ENCODE data around the gene NUFIP1. TPM values are rescaled to one million over a fixed set of nuclear protein-coding genes. Genes with fewer than 3 reads are reported as not detected.

NUFIP1 gene
- total RNA-seq, 1 experiment from 2014 or later = 7.3 TPM

GRCh38 chr13:44920013-44920412 is 69.3 kb downstream of the NUFIP1 start:
- H3K4me1 ChIP-seq (ENCODE audit: low read length) = peaks cover 11% of the 10 kb centered on the region
- H3K4me3 ChIP-seq (ENCODE audit: low read length) = no peak overlapping the region
- no peaks in the 10 kb centered on the region for H3K79me2 ChIP-seq (ENCODE audit: low read length)
- H3K9ac ChIP-seq (ENCODE audit: low read length) = no peak overlapping the region
- H3K27ac ChIP-seq (ENCODE audit: low read length) = no peak overlapping the region
- H2AFZ ChIP-seq (ENCODE audit: low read length) = no peak overlapping the region
- no peaks in the 10 kb centered on the region for H3K27me3 ChIP-seq (ENCODE audit: low read length)
- no peak for DNase-seq
- no peaks in the 10 kb centered on the region for H3K9me3 ChIP-seq (ENCODE audit: low read length)
- no peaks in the 10 kb centered on the region for H3K36me3 ChIP-seq (ENCODE audit: insufficient read depth, low read length)
- H4K20me1 ChIP-seq (ENCODE audit: insufficient read depth, low read depth, low read length) = no peaks in the 10 kb centered on the region
- no peak overlapping the region for H3K4me2 ChIP-seq (ENCODE audit: low read depth, low read length, poor library complexity, severe bottlenecking)
- no peaks in the 10 kb centered on the region for H3K9me2 ChIP-seq (replicated peaks; ENCODE audit: insufficient read depth, low read length)

GRCh38 chr13:44919104-44919804 is 70.0 kb downstream of the NUFIP1 start:
- 0 out of 2 replicates have a peak overlapping the region, but pooled peaks have one; percentile 98 for H2AFZ ChIP-seq (ENCODE audit: low read length)
- H3K9me2 ChIP-seq (replicated peaks; ENCODE audit: insufficient read depth, low read length) = no peaks in the 10 kb centered on the region
- peak overlapping the region; percentile 79 for H3K9ac ChIP-seq (ENCODE audit: low read length)
- H3K27me3 ChIP-seq (ENCODE audit: low read length) = no peaks in the 10 kb centered on the region
- H3K79me2 ChIP-seq (ENCODE audit: low read length) = no peaks in the 10 kb centered on the region
- H3K36me3 ChIP-seq (ENCODE audit: insufficient read depth, low read length) = no peaks in the 10 kb centered on the region
- no peaks in the 10 kb centered on the region for H3K9me3 ChIP-seq (ENCODE audit: low read length)
- H4K20me1 ChIP-seq (ENCODE audit: insufficient read depth, low read depth, low read length) = no peaks in the 10 kb centered on the region
- H3K4me3 ChIP-seq (ENCODE audit: low read length) = peak overlapping the region; percentile 76
- H3K27ac ChIP-seq (ENCODE audit: low read length) = no peak overlapping the region
- no peak for DNase-seq
- peak overlapping the region; percentile 90 for H3K4me2 ChIP-seq (ENCODE audit: low read depth, low read length, poor library complexity, severe bottlenecking)
- peaks cover 11% of the 10 kb centered on the region for H3K4me1 ChIP-seq (ENCODE audit: low read length)

GRCh38 chr13:44918326-44919103 is 70.8 kb downstream of the NUFIP1 start:
- Histone ChIP-seq H3K79me2 (ENCODE audit: low read length) (no peaks in the 10 kb centered on the region), H2AFZ (ENCODE audit: low read length) (peak overlapping the region; percentile 98), H3K4me3 (ENCODE audit: low read length) (peak overlapping the region; percentile 76), H4K20me1 (ENCODE audit: insufficient read depth, low read depth, low read length) (no peaks in the 10 kb centered on the region), H3K9ac (ENCODE audit: low read length) (peak overlapping the region; percentile 79), H3K4me2 (ENCODE audit: low read depth, low read length, poor library complexity, severe bottlenecking) (peak overlapping the region; percentile 90), H3K27me3 (ENCODE audit: low read length) (no peaks in the 10 kb centered on the region), H3K4me1 (ENCODE audit: low read length) (peaks cover 11% of the 10 kb centered on the region), H3K9me2 (replicated peaks; ENCODE audit: insufficient read depth, low read length) (no peaks in the 10 kb centered on the region), H3K27ac (ENCODE audit: low read length) (peak overlapping the region; percentile 86), H3K36me3 (ENCODE audit: insufficient read depth, low read length) (no peaks in the 10 kb centered on the region), H3K9me3 (ENCODE audit: low read length) (no peaks in the 10 kb centered on the region)
- DNase-seq = peak; percentile 92

GRCh38 chr13:44917589-44918325 is 71.5 kb downstream of the NUFIP1 start:
- Histone ChIP-seq H3K9me2 (replicated peaks; ENCODE audit: insufficient read depth, low read length) (no peaks in the 10 kb centered on the region), H3K79me2 (ENCODE audit: low read length) (no peaks in the 10 kb centered on the region), H3K36me3 (ENCODE audit: insufficient read depth, low read length) (no peaks in the 10 kb centered on the region), H3K27ac (ENCODE audit: low read length) (peak overlapping the region; percentile 86), H4K20me1 (ENCODE audit: insufficient read depth, low read depth, low read length) (no peaks in the 10 kb centered on the region), H3K9ac (ENCODE audit: low read length) (peak overlapping the region; percentile 79), H3K27me3 (ENCODE audit: low read length) (no peaks in the 10 kb centered on the region), H3K4me3 (ENCODE audit: low read length) (peak overlapping the region; percentile 76), H3K9me3 (ENCODE audit: low read length) (no peaks in the 10 kb centered on the region), H3K4me2 (ENCODE audit: low read depth, low read length, poor library complexity, severe bottlenecking) (peak overlapping the region; percentile 90), H3K4me1 (ENCODE audit: low read length) (peaks cover 11% of the 10 kb centered on the region), H2AFZ (ENCODE audit: low read length) (peak overlapping the region; percentile 100)
- peak; percentile 98 for DNase-seq

- H3K4me1 ChIP-seq (ENCODE audit: low read length) = peaks cover 6% of the 10 kb centered on the region
- H2AFZ ChIP-seq (ENCODE audit: low read length) = no peak overlapping the region
Measured at GRCh38 chr13:44912278-44913016, 76.8 kb downstream of the NUFIP1 start.

GRCh38 chr13:44908712-44909111 is 80.6 kb downstream of the NUFIP1 start:
- Histone ChIP-seq H3K36me3 (ENCODE audit: insufficient read depth, low read length) (no peaks in the 10 kb centered on the region), H3K27me3 (ENCODE audit: low read length) (peaks cover 3% of the 10 kb centered on the region; the same call in 1 of the 2 replicates), H3K4me1 (ENCODE audit: low read length) (no peaks in the 10 kb centered on the region), H4K20me1 (ENCODE audit: insufficient read depth, low read depth, low read length) (no peaks in the 10 kb centered on the region), H3K9me3 (ENCODE audit: low read length) (no peaks in the 10 kb centered on the region), H3K9me2 (replicated peaks; ENCODE audit: insufficient read depth, low read length) (no peaks in the 10 kb centered on the region), H3K79me2 (ENCODE audit: low read length) (no peaks in the 10 kb centered on the region), H3K9ac (ENCODE audit: low read length) (no peak overlapping the region), H3K4me3 (ENCODE audit: low read length) (no peak overlapping the region), H2AFZ (ENCODE audit: low read length) (no peak overlapping the region), H3K27ac (ENCODE audit: low read length) (no peak overlapping the region), H3K4me2 (ENCODE audit: low read depth, low read length, poor library complexity, severe bottlenecking) (no peak overlapping the region)
- DNase-seq = no peak

More at GRCh38 chr13:44912278-44913016, 76.8 kb downstream of the NUFIP1 start:
- H3K27ac ChIP-seq (ENCODE audit: low read length) = no peak overlapping the region
- H3K4me2 ChIP-seq (ENCODE audit: low read depth, low read length, poor library complexity, severe bottlenecking) = no peak overlapping the region
- no peak for DNase-seq
- no peaks in the 10 kb centered on the region for H3K79me2 ChIP-seq (ENCODE audit: low read length)
- no peak overlapping the region for H3K4me3 ChIP-seq (ENCODE audit: low read length)
- no peaks in the 10 kb centered on the region for H3K36me3 ChIP-seq (ENCODE audit: insufficient read depth, low read length)
- no peaks in the 10 kb centered on the region for H4K20me1 ChIP-seq (ENCODE audit: insufficient read depth, low read depth, low read length)
- H3K27me3 ChIP-seq (ENCODE audit: low read length) = peaks cover 3% of the 10 kb centered on the region; the same call in 1 of the 2 replicates
- no peaks in the 10 kb centered on the region for H3K9me3 ChIP-seq (ENCODE audit: low read length)
- H3K9ac ChIP-seq (ENCODE audit: low read length) = no peak overlapping the region
- no peaks in the 10 kb centered on the region for H3K9me2 ChIP-seq (replicated peaks; ENCODE audit: insufficient read depth, low read length)

GRCh38 chr13:44908266-44908665 is 81.0 kb downstream of the NUFIP1 start:
- no peak for DNase-seq
- no peak overlapping the region for H3K27ac ChIP-seq (ENCODE audit: low read length)

More at GRCh38 chr13:44908266-44908665, 81.0 kb downstream of the NUFIP1 start:
- Histone ChIP-seq H3K9ac (ENCODE audit: low read length) (no peak overlapping the region), H3K9me3 (ENCODE audit: low read length) (no peaks in the 10 kb centered on the region), H3K4me1 (ENCODE audit: low read length) (no peaks in the 10 kb centered on the region), H3K36me3 (ENCODE audit: insufficient read depth, low read length) (no peaks in the 10 kb centered on the region), H2AFZ (ENCODE audit: low read length) (no peak overlapping the region), H3K4me2 (ENCODE audit: low read depth, low read length, poor library complexity, severe bottlenecking) (no peak overlapping the region), H3K4me3 (ENCODE audit: low read length) (no peak overlapping the region), H3K27me3 (ENCODE audit: low read length) (peaks cover 3% of the 10 kb centered on the region; the same call in 1 of the 2 replicates), H3K79me2 (ENCODE audit: low read length) (no peaks in the 10 kb centered on the region), H4K20me1 (ENCODE audit: insufficient read depth, low read depth, low read length) (no peaks in the 10 kb centered on the region), H3K9me2 (replicated peaks; ENCODE audit: insufficient read depth, low read length) (no peaks in the 10 kb centered on the region)

Data from Karpas-422 (cell line).